Lower lobe of right lung (tissue), 2 donors: ENCODE results near the gene ELP5. TPM values are rescaled to one million over a fixed set of nuclear protein-coding genes. Genes with fewer than 3 reads are reported as not detected.

Experiments used
- ATAC-seq, 2 donors: fragments of 200-7000 bp; cut with Tn5 transposase; one replicate each; pipeline ENCODE4 v1.9.1; 2020 to 2022; ENCODE audit warnings: mild to moderate bottlenecking in 2 of 2, moderate library complexity in 2 of 2
- DNase-seq: peaks from one replicate; pipeline ENCODE4 v3.0.0-alpha.2; 2020
- H3K27ac ChIP-seq: fragments of 200-600 bp; one replicate; pipeline ENCODE4 v1.8.0; 2022
- H3K27me3 ChIP-seq: fragments of 200-600 bp; one replicate; pipeline ENCODE4 v1.8.0; 2022; ENCODE audit warnings: low read depth
- H3K36me3 ChIP-seq: fragments of 200-600 bp; one replicate; pipeline ENCODE4 v1.8.0; 2022; ENCODE audit warnings: mild to moderate bottlenecking
- H3K4me1 ChIP-seq: fragments of 200-600 bp; one replicate; pipeline ENCODE4 v1.8.0; 2022
- H3K4me3 ChIP-seq: fragments of 200-600 bp; one replicate; pipeline ENCODE4 v1.8.0; 2022; ENCODE audit warnings: mild to moderate bottlenecking
- H3K9me3 ChIP-seq: fragments of 200-600 bp; one replicate; pipeline ENCODE4 v1.8.0; 2022
- intact Hi-C: fragments of 100-400 bp; cut with DNase I; formaldehyde crosslinking; loops from one replicate; pipeline ENCODE4 v1.11.0; 2022
- total RNA-seq: library from RNA; stranded (reverse); fragmentation: NEBNext Ultra II Directional; extraction: Animal tissue kit (Norgen Biotek cat#: 25700); gene quantifications from one replicate; pipeline ENCODE4 v1.2.1, GENCODE V29; 2021
- TF ChIP-seq, protein P1 (sequence below): fragments of 200-600 bp; IDR thresholded peaks from one replicate; pipeline ENCODE4 v1.8.0; 2022; ENCODE audit warnings: antibody characterized with exemption, mild to moderate bottlenecking
- donor health status: DM: no; HTN: yes; CAD: no; lungs with severe emphysema.

The ELP5 gene
- total RNA-seq, 1 donor from 2014 or later, result 33.2 TPM

DNA sequence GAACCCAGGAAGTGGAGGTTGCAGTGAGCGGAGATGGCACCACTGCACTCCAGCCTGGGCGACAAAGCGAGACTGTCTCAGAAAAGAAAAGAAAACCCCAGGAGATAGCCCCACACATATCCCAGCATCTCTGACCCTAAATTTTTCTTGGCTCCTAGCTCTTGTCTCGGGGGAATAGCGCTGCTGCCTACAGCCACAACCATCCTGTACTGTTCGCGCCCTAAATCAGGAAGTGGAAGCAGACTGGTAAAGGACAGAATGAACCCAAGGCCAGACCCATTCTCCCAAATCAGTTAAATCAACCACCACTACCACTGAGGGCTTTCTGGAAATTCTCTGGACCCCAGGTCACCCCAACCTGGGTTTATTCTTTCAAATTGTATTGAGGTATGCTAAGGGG lies 2.2 kb upstream of the ELP5 start:
- Histone ChIP-seq H3K27ac (no peak overlapping the region), H3K36me3 (peaks cover 35% of the 10 kb centered on the region), H3K27me3 (no peaks in the 10 kb centered on the region), H3K4me1 (peaks cover 36% of the 10 kb centered on the region), H3K9me3 (no peaks in the 10 kb centered on the region), H3K4me3 (peak overlapping the region; percentile 89)
- DNase-seq, result no peak
- ATAC-seq, result no peak
- TF ChIP-seq, protein P1, sequence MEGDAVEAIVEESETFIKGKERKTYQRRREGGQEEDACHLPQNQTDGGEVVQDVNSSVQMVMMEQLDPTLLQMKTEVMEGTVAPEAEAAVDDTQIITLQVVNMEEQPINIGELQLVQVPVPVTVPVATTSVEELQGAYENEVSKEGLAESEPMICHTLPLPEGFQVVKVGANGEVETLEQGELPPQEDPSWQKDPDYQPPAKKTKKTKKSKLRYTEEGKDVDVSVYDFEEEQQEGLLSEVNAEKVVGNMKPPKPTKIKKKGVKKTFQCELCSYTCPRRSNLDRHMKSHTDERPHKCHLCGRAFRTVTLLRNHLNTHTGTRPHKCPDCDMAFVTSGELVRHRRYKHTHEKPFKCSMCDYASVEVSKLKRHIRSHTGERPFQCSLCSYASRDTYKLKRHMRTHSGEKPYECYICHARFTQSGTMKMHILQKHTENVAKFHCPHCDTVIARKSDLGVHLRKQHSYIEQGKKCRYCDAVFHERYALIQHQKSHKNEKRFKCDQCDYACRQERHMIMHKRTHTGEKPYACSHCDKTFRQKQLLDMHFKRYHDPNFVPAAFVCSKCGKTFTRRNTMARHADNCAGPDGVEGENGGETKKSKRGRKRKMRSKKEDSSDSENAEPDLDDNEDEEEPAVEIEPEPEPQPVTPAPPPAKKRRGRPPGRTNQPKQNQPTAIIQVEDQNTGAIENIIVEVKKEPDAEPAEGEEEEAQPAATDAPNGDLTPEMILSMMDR, result no peak
- intact Hi-C loops, result no loop called here

DNA sequence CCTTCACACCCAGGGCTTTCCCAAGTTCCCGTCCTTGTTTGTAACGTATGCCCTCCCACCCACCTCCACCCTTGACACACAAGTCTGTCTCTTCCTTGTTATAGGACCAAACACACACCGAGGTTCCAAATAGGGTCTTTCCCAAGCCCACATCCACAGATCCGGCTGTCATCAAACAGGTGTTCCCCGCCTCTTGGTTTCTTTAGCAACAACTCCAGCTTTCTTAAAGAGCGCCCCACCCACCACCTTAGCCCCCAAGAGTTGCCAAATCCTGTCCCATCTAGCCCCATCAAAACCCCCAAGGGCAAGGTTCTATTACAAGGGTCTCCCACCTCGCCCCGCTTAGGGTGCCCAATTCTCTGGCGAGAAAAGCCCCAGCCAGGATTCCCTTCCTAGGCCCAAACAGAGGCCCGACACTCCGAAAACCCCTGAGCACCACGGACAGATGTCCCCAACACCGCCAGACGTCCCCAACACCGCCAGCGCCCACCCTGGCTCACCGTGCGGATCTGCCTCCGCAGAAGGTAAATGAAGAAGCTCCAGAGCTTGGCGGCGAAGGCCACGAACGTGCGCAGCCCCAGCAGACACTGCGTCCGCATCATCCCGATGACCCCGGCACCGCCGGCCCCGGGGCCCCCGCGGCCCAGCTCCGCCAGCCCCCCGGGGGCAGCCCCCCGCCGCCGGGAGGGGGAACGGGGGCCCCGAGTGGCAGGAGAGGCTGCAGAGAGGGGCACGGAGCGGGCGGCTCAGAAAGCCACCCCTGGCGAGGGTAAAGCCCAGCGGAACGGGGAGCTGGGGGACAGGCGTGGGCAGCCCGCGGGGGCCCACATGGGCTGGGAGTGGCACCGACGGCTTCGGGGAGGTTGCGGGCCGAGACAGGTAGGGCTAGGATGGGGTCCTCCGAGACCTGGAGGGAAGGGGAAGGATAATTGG lies 1.1 kb upstream of the ELP5 start:
- H3K27ac ChIP-seq, result peak overlapping the region; percentile 100
- TF ChIP-seq, protein P1, result no peak
- DNase-seq (no peak), ATAC-seq (peak in 1 of 2 donors; percentile 20)
- peaks cover 36% of the 10 kb centered on the region for H3K4me1 ChIP-seq
- H3K27me3 ChIP-seq, result no peaks in the 10 kb centered on the region
- peak overlapping the region; percentile 89 for H3K4me3 ChIP-seq
- no peaks in the 10 kb centered on the region for H3K9me3 ChIP-seq
- intact Hi-C loops, result no loop called here
- peaks cover 35% of the 10 kb centered on the region for H3K36me3 ChIP-seq

DNA sequence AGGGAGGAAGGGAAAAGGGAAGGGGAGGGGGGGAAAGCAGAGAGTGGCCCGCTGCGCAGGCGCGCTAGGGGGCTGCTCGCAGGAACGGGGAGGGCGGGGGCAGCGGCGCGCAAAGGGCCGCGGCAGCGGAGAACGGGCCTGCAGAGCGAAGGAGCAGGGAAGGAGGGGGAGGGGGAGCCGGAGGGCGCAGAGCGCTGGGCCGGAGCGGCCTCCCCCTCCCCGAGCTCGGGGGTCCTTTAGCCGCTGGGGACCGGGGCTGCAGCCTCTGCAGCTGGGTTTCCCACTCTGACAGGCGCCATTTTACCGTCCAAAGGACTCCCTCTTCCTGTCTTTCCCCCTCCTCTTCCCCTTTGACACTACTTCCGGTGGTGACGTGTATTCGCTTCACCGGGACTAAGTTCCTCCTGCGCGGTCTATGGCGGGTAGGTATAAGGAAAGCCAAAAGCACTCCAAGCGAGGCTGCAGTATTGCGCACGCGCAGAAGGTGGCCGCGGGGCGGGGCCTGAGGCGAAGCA lies 297 bp upstream of the ELP5 start, which contains the start of gene CTDNEP1:
TSS of gene CTDNEP1 (minus strand) at position 74 of the 515 bp plus-strand sequence. CDS start 438 bp downstream, outside the sequence.
- ATAC-seq (peak; percentile 95), DNase-seq (peak; percentile 97)
- Histone ChIP-seq H3K36me3 (peaks cover 35% of the 10 kb centered on the region), H3K4me3 (peak within 1 kb of the TSS; percentile 89), H3K27me3 (no peaks in the 10 kb centered on the region), H3K9me3 (no peaks in the 10 kb centered on the region), H3K27ac (peak within 1 kb of the TSS; percentile 100), H3K4me1 (peaks cover 36% of the 10 kb centered on the region)
- TF ChIP-seq, protein P1, result no peak
- intact Hi-C loops, result no loop called here

DNA sequence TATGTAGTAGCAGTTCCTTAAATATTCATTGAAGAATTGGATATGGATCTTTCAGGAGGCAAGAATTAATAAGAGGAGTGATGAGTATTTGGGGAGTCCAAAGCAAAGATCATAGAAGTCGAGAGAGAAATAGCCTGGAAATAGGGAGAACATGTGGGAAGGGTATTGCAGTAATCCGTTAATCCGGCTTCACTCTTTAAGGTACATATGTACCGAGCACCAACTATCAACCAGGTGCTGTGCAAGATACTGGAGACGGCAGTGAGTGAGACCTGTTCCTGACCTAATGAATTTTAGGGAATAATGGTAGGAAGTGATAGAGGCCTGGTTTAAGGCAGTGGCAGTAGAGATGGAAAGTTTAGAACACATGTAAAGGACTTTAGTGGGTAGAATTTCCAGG lies 1.1 kb downstream of the ELP5 start:
- intact Hi-C loops, result no loop called here
- no peak for DNase-seq
- H3K9me3 ChIP-seq, result no peaks in the 10 kb centered on the region
- H3K27me3 ChIP-seq, result no peaks in the 10 kb centered on the region
- ATAC-seq, result no peak
- TF ChIP-seq, protein P1, result no peak
- H3K4me3 ChIP-seq, result peak overlapping the region; percentile 89
- peak overlapping the region; percentile 100 for H3K27ac ChIP-seq
- peaks cover 36% of the 10 kb centered on the region for H3K4me1 ChIP-seq
- peaks cover 44% of the 10 kb centered on the region for H3K36me3 ChIP-seq

DNA sequence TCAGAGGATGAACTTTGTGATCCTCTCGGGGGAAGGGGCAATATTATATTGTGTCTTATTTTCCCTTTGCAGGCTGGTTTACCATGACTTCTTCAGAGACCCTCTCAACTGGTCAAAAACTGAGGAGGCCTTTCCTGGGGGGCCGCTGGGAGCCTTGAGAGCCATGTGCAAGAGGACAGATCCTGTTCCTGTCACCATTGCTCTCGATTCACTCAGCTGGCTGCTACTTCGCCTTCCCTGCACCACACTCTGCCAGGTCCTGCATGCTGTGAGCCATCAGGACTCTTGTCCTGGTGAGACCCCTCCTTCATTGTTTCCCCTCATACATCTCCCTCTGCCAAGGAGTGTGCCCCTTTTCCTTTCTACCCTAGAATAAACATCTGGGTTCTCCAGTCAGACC lies 2.5 kb downstream of the ELP5 start:
- ATAC-seq, result no peak

More for the DNA sequence above, 2.5 kb downstream of the ELP5 start:
- DNase-seq, result no peak
- Histone ChIP-seq H3K27me3 (no peaks in the 10 kb centered on the region), H3K36me3 (peaks cover 55% of the 10 kb centered on the region), H3K9me3 (no peaks in the 10 kb centered on the region), H3K27ac (no peak overlapping the region), H3K4me1 (peaks cover 35% of the 10 kb centered on the region), H3K4me3 (no peak overlapping the region)
- intact Hi-C loops, result no loop called here
- TF ChIP-seq, protein P1, result no peak
